H54 (cell line): ENCODE measurements around the gene METTL16.

Source experiments
- DNase-seq: peaks from one replicate; pipeline ENCODE4 v3.0.0; 2011; ENCODE audit warnings: low spot score, mixed read lengths; ENCODE audit not compliant: insufficient read length
- FAIRE-seq: peaks from 3 replicates; lab custom pipeline; 2011; peaks lifted over from hg19 to GRCh38; lab: Jason Lieb, UNC
- POLR2A ChIP-seq: IDR thresholded peaks from 2 replicates; pipeline ENCODE4 v1.6.1; 2011; ENCODE audit warnings: low read depth, mild to moderate bottlenecking, low read length

The METTL16 gene

GRCh38 chr17:2386400-2387085, 125.1 kb downstream of the METTL16 start:
- DNase-seq (no peak), FAIRE-seq (no peak)
- TF ChIP-seq POLR2A, result no peak

- FAIRE-seq (no peak), DNase-seq (no peak)
- no peak for TF ChIP-seq POLR2A
These were observed 126.2 kb downstream of the METTL16 start for GRCh38 chr17:2385240-2386210.

GRCh38 chr17:2384439-2385127, 127.1 kb downstream of the METTL16 start:
- DNase-seq (no peak), FAIRE-seq (no peak)
- TF ChIP-seq POLR2A, result no peak

- FAIRE-seq, result no peak
- no peak for DNase-seq
- TF ChIP-seq POLR2A, result no peak
These were observed 128.0 kb downstream of the METTL16 start for GRCh38 chr17:2383628-2384167.

- DNase-seq (no peak), FAIRE-seq (no peak)
- no peak for TF ChIP-seq POLR2A
These were observed 130.6 kb downstream of the METTL16 start for GRCh38 chr17:2380950-2381649.

- FAIRE-seq (no peak), DNase-seq (no peak)
- TF ChIP-seq POLR2A, result no peak
These were observed 131.3 kb downstream of the METTL16 start for GRCh38 chr17:2380226-2380922.

- FAIRE-seq (no peak), DNase-seq (no peak)
- no peak for TF ChIP-seq POLR2A
These were observed 132.0 kb downstream of the METTL16 start for GRCh38 chr17:2379489-2380225.

- DNase-seq (no peak), FAIRE-seq (no peak)
- no peak for TF ChIP-seq POLR2A
These were observed 132.8 kb downstream of the METTL16 start for GRCh38 chr17:2378905-2379304.

- no peak for FAIRE-seq
- no peak for DNase-seq
- TF ChIP-seq POLR2A, result no peak
These were observed 134.0 kb downstream of the METTL16 start for GRCh38 chr17:2377659-2378058.

- no peak for TF ChIP-seq POLR2A
- DNase-seq (no peak), FAIRE-seq (no peak)
These were observed 135.6 kb downstream of the METTL16 start for GRCh38 chr17:2376107-2376506.

- DNase-seq (no peak), FAIRE-seq (no peak)
- no peak for TF ChIP-seq POLR2A
These were observed 136.3 kb downstream of the METTL16 start for GRCh38 chr17:2375406-2375805.
